DND-41 (cell line): ENCODE measurements around the gene SH3BP5.

Experiments used
- CTCF ChIP-seq: IDR thresholded peaks from 2 replicates; pipeline ENCODE4 v1.5.1; 2012; ENCODE audit warnings: borderline replicate concordance, low read length, moderate library complexity, mild to moderate bottlenecking; ENCODE audit not compliant: poor library complexity, severe bottlenecking; ENCODE audit errors: extremely low read depth
- EZH2 ChIP-seq: IDR thresholded peaks from 3 replicates; pipeline ENCODE4 v1.6.1; 2012; ENCODE audit warnings: borderline replicate concordance, low read depth, mild to moderate bottlenecking, moderate library complexity, low read length, inconsistent platforms; ENCODE audit not compliant: severe bottlenecking

- TF ChIP-seq CTCF (no peak), EZH2 (no peak)
Observed at GRCh38 chr3:15269091-15269989, 63.0 kb downstream of the SH3BP5 start.
